ENCODE data around the gene LTA4H.

The LTA4H gene

GRCh38 chr12:95956557-95957145 lies 78.7 kb downstream of the LTA4H start:
- DNase-seq (ENCODE audit: low spot score), result no peak

GRCh38 chr12:95955549-95956159 lies 79.7 kb downstream of the LTA4H start:
- DNase-seq (ENCODE audit: low spot score), result no peak

- no peak for DNase-seq (ENCODE audit: low spot score)
These were observed 82.4 kb downstream of the LTA4H start for GRCh38 chr12:95953000-95953399.

- no peak for DNase-seq (ENCODE audit: low spot score)
These were observed 83.9 kb downstream of the LTA4H start for GRCh38 chr12:95951515-95951914.
